22Rv1 (cell line): ENCODE data around the gene PADI1.

Experiments used
- H3K27ac ChIP-seq: fragments of 450-650 bp; 2 replicates; pipeline ENCODE4 v1.5.1; 2017
- ZFX ChIP-seq: fragments of 450-650 bp; IDR thresholded peaks from 2 replicates; pipeline ENCODE4 v1.6.1; 2017; ENCODE audit warnings: antibody characterized with exemption, borderline replicate concordance
- TF ChIP-seq, protein P1 (sequence below): fragments of 450-650 bp; IDR thresholded peaks from 2 replicates; pipeline ENCODE4 v1.5.1; 2017; ENCODE audit warnings: mild to moderate bottlenecking

Gene PADI1

GRCh38 chr1:17248781-17249180 is 43.9 kb downstream of the PADI1 start, which contains the start of gene PADI3:
PADI3 (plus strand) TSS chr1:17249098; CDS start chr1:17249138, 40 bp downstream.
- TF ChIP-seq, protein P1, sequence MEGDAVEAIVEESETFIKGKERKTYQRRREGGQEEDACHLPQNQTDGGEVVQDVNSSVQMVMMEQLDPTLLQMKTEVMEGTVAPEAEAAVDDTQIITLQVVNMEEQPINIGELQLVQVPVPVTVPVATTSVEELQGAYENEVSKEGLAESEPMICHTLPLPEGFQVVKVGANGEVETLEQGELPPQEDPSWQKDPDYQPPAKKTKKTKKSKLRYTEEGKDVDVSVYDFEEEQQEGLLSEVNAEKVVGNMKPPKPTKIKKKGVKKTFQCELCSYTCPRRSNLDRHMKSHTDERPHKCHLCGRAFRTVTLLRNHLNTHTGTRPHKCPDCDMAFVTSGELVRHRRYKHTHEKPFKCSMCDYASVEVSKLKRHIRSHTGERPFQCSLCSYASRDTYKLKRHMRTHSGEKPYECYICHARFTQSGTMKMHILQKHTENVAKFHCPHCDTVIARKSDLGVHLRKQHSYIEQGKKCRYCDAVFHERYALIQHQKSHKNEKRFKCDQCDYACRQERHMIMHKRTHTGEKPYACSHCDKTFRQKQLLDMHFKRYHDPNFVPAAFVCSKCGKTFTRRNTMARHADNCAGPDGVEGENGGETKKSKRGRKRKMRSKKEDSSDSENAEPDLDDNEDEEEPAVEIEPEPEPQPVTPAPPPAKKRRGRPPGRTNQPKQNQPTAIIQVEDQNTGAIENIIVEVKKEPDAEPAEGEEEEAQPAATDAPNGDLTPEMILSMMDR: no peak
- TF ChIP-seq ZFX: no peak
- no peak within 1 kb of the TSS for H3K27ac ChIP-seq

DNA sequence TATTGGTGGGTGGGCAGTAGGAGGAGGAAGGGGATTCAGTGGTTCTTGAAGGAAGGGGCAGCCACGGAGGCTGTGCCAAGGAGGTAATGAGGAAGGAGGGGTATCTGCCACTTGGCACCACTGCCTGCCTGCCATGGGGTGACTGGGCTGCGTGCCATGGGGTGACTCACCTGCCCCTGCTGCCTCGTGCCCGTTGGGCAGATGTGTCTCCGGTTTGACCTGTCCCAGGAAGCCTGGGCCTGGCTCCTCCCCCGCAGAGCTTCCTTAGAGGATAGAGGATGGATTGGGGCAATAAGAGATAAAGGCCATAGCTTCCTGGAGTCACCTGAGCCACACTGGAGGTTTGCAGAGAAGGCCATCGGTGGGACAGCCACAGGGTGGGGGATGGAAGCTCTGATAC is 45.7 kb downstream of the PADI1 start:
- H3K27ac ChIP-seq: no peak overlapping the region
- no peak for TF ChIP-seq ZFX
- TF ChIP-seq, protein P1: no peak

GRCh38 chr1:17251246-17251645 is 46.3 kb downstream of the PADI1 start:
- H3K27ac ChIP-seq: no peak overlapping the region
- TF ChIP-seq, protein P1: no peak
- TF ChIP-seq ZFX: no peak

DNA sequence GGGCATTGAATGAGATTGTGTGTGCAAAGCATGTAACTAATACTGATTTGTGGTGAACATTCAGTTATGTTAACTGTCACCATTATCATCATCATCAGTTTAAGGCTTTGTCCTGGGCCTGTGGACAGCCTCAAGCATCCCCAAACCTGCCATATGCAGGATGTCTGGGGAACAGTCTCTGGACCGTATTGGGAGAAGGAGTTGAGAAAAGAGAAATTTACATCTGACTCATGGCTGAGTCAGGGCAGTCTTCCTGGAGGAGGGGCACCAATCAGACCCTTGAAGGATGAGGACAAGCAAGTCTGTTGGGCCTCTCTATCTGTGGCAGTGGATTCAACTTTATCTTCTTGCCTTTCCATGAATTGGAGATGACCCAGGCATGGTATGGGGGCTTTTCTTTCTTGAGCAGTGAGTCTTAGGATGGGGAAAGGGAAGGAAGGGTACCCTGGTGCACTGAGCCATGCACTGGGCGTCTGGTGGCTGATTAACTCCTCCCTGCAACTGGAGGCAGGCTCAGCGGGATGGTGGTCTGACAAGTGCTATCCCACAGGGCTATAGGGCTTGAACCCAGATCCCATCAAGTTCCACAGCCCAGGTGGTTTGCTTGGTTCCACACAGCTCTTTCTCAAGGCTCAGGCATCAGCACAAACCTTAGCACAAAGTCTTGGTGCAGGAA is 46.9 kb downstream of the PADI1 start:
- TF ChIP-seq ZFX: no peak
- TF ChIP-seq, protein P1: no peak
- no peak overlapping the region for H3K27ac ChIP-seq

GRCh38 chr1:17255336-17255735 is 50.4 kb downstream of the PADI1 start:
- H3K27ac ChIP-seq: no peak overlapping the region
- TF ChIP-seq ZFX: no peak
- TF ChIP-seq, protein P1: no peak

DNA sequence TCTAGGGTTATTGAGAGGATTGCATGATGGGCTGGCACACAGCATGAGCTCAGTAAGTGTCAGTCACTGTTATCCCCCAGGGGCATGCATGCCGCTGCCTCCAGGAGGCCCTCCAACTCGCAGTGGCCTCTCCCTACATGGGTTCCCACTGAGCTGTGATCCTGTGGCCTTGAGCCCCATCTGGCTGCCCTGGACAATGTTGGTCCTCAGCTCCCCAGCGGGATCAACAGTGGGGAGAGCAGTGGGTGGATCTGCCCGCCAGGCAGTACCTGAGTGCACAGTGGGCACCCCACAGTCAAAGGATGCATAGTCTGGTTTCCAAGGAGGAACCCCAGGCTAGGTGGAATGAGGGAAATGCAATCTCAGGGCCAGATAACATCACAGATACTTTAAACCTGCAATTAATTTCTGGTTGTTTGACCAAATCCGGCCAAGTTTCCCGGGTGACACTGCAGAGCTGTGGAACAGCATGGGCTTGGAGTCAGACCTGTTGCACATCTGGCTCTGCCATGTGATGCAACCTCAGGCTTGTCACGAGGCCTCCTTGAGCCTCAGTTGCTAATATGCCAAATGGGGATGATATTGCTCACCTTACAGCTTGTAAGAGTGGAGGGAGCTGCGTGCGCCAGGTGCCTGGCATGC is 53.3 kb downstream of the PADI1 start:
- H3K27ac ChIP-seq: no peak overlapping the region
- TF ChIP-seq, protein P1: no peak
- no peak for TF ChIP-seq ZFX

DNA sequence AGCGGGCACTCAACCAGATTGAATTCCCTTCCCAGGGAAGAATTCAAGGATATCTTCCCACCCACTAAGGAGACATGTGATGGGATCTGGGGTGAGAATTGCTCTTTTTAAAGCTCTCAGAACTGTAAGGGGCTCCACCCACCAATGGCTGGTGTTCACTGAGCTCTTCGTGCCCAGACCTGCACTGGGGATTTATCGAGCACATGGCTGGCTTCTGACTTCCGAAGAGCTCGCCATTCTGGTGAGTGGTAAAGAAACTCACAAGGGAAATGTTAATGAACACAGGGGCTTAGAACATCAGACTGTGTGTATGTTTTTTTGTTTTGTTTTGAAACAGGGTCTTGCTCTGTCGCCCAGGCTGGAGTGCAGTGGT is 53.8 kb downstream of the PADI1 start:
- TF ChIP-seq, protein P1: no peak
- TF ChIP-seq ZFX: no peak
- H3K27ac ChIP-seq: no peak overlapping the region
